ENCODE measurements around the gene EYA2.

DNA sequence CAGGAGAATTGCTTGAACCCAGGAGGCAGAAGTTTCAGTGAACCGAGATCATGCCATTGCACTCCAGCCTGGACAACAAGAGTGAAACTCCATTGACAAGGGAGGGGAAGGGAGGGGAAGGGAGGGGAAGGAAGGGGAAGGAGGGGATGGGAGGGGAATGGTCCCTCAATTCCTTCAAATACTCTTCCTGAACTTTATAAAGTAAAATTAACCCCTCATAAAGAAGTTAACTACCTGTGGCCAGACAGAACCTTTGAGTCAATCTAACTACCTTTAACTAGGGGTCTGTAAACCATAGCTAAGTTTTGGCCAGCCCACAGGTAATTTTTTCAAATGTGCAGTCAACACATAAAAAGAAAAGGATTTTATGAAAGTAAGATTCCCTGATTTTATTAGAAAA, 330.8 kb downstream of the EYA2 start:
- TF ChIP-seq, protein P1, sequence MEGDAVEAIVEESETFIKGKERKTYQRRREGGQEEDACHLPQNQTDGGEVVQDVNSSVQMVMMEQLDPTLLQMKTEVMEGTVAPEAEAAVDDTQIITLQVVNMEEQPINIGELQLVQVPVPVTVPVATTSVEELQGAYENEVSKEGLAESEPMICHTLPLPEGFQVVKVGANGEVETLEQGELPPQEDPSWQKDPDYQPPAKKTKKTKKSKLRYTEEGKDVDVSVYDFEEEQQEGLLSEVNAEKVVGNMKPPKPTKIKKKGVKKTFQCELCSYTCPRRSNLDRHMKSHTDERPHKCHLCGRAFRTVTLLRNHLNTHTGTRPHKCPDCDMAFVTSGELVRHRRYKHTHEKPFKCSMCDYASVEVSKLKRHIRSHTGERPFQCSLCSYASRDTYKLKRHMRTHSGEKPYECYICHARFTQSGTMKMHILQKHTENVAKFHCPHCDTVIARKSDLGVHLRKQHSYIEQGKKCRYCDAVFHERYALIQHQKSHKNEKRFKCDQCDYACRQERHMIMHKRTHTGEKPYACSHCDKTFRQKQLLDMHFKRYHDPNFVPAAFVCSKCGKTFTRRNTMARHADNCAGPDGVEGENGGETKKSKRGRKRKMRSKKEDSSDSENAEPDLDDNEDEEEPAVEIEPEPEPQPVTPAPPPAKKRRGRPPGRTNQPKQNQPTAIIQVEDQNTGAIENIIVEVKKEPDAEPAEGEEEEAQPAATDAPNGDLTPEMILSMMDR (IDR thresholded peaks at IDR 0.05), result no peak
- TF ChIP-seq POLR2A (IDR thresholded peaks at IDR 0.05), result no peak
